GM23248 (cell line): ENCODE data around the gene ACSS1.

Experiments used
- EZH2 ChIP-seq: fragments of 200-600 bp; sonication (generic); IDR thresholded peaks from 2 replicates; pipeline ENCODE4 v1.6.1; 2018; ENCODE audit warnings: antibody characterized with exemption, mild to moderate bottlenecking; ENCODE audit not compliant: insufficient read depth, poor library complexity, severe bottlenecking
- EZH2phosphoT487 ChIP-seq: fragments of 200-600 bp; sonication (generic); IDR thresholded peaks from 2 replicates; pipeline ENCODE4 v1.6.1; 2018; ENCODE audit warnings: antibody characterized with exemption, moderate library complexity, mild to moderate bottlenecking, low read depth; ENCODE audit not compliant: insufficient read depth

- TF ChIP-seq EZH2 (no peak), EZH2phosphoT487 (no peak)
These were observed 24.5 kb upstream of the ACSS1 start for GRCh38 chr20:25082498-25082873.
